ENCODE measurements around the gene ZFR2.

Gene ZFR2

DNA sequence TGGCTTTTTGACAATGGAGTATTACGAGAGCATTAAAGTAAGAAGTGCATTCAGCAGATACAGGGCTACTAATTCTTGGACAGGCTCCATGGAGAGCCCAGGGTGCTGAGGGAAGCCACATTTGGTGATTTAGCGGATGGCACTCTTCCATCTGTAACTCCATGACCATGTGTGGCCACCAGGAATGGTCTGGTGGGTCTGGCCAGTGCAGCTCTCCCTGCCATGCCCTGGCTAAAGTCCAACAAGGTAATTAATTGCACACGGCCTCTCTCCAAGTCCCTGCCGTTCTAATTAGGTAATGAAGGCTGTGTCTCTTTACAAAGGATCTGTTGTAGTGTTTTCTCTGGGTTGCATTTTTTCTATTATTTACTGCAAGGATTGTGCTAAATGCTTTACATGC, 4.3 kb upstream of the ZFR2 start:
- TF ChIP-seq, protein P1, sequence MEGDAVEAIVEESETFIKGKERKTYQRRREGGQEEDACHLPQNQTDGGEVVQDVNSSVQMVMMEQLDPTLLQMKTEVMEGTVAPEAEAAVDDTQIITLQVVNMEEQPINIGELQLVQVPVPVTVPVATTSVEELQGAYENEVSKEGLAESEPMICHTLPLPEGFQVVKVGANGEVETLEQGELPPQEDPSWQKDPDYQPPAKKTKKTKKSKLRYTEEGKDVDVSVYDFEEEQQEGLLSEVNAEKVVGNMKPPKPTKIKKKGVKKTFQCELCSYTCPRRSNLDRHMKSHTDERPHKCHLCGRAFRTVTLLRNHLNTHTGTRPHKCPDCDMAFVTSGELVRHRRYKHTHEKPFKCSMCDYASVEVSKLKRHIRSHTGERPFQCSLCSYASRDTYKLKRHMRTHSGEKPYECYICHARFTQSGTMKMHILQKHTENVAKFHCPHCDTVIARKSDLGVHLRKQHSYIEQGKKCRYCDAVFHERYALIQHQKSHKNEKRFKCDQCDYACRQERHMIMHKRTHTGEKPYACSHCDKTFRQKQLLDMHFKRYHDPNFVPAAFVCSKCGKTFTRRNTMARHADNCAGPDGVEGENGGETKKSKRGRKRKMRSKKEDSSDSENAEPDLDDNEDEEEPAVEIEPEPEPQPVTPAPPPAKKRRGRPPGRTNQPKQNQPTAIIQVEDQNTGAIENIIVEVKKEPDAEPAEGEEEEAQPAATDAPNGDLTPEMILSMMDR (conservative IDR thresholded peaks at IDR 0.05; ENCODE audit: control insufficient read depth, insufficient read depth, low read depth, low read length), result no peak
- no peak for DNase-seq (ENCODE audit: low read depth)
- H3K4me3 ChIP-seq (ENCODE audit: control insufficient read depth, low read depth, low read length), result no peak overlapping the region

DNA sequence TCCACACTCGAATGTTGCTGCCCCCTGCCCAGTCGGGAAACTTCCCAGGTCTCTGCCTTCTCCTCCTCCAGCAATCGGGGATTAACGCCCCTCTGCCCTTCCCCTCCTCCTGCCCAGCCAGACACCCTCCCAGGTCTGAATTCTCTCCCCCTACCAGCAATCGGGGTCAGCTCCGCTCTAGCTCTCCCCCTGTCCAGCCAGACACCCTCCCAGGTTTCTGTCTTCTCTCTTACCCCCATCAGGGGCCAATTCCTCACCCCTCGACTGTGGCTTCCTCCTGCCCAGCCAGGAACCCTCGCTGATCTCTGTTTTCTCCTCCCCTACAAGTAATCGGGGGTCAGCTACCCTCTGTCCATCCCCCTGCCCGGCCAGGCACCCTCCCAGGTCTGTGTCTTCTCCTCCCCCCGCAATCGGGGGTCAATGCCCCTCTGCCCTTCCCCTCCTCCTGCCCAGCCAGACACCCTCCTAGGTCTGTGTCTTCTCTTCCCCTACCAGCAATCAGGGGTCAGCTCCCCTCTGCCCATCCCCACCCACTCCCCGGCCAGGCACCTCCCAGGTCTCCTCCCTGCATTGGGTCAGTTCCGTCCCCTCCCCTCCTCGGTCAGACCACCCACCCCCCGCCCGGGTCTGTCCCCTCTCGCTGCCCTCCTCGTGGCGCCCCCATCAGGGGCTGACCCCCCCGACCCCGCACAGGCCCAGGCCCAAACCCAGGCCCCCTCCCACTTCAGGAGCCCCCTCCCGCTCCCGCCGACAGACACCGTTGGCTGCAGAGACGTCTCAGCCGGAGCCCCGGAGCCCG, 668 bp downstream of the ZFR2 start:
- H3K4me3 ChIP-seq (ENCODE audit: control insufficient read depth, low read depth, low read length), result no peak overlapping the region
- TF ChIP-seq, protein P1 (conservative IDR thresholded peaks at IDR 0.05; ENCODE audit: control insufficient read depth, insufficient read depth, low read depth, low read length), result no peak
- no peak for DNase-seq (ENCODE audit: low read depth)

DNA sequence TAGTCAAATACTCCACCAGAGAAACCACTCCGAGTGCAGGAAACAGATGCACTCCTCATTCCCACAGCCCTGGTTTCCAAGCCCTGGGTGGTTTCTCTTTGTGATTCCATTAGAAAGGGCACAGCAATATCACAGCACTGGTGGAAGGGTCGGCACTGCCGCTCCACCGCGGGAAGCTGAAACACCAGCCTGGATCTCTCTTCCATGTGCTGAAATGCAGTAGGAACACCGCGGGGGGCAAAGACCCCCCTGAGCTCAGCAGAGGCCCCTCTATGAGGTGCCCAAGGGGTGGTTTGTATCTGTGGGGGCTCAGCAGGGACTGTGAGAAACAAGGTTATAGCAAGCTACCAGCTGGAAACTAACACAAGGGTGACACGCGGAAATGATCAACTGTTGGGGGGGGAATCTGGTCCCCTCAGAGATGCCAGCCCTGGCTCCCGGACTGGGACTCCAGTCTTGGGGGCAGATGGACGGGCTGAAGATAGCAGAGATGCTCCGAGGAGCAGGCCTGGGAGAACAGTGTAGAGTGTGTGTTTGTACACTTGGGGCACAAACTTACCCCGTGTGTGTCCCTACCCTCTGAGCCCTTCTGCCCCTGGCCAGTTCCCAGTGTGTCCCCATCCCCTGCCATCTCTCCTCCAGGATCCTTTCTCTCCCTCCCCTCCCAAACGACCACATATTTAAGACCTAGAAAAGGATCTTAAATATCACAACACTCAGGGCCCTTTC, 1.8 kb downstream of the ZFR2 start:
- no peak overlapping the region for H3K4me3 ChIP-seq (ENCODE audit: control insufficient read depth, low read depth, low read length)
- DNase-seq (ENCODE audit: low read depth), result no peak
- TF ChIP-seq, protein P1 (conservative IDR thresholded peaks at IDR 0.05; ENCODE audit: control insufficient read depth, insufficient read depth, low read depth, low read length), result no peak

GRCh38 chr19:3863648-3864047, 5.2 kb downstream of the ZFR2 start:
- H3K4me3 ChIP-seq (ENCODE audit: control insufficient read depth, low read depth, low read length), result no peak overlapping the region
- DNase-seq (ENCODE audit: low read depth), result no peak
- TF ChIP-seq, protein P1 (conservative IDR thresholded peaks at IDR 0.05; ENCODE audit: control insufficient read depth, insufficient read depth, low read depth, low read length), result no peak

GRCh38 chr19:3862826-3863500, 5.9 kb downstream of the ZFR2 start:
- no peak overlapping the region for H3K4me3 ChIP-seq (ENCODE audit: control insufficient read depth, low read depth, low read length)
- DNase-seq (ENCODE audit: low read depth), result no peak
- TF ChIP-seq, protein P1 (conservative IDR thresholded peaks at IDR 0.05; ENCODE audit: control insufficient read depth, insufficient read depth, low read depth, low read length), result no peak

- no peak overlapping the region for H3K4me3 ChIP-seq (ENCODE audit: control insufficient read depth, low read depth, low read length)
- TF ChIP-seq, protein P1 (conservative IDR thresholded peaks at IDR 0.05; ENCODE audit: control insufficient read depth, insufficient read depth, low read depth, low read length), result no peak
- no peak for DNase-seq (ENCODE audit: low read depth)
Observed at GRCh38 chr19:3860499-3860898, 8.3 kb downstream of the ZFR2 start.

Data from fibroblast of mammary gland (primary cell).